BJ (cell line): Measurements from ENCODE around the gene SOX12. TPM values are rescaled to one million over a fixed set of nuclear protein-coding genes. Genes with fewer than 3 reads are reported as not detected.

Experiments
- CTCF ChIA-PET: fragments of 350-600 bp; formaldehyde crosslinking; extraction: SDS; loops from one replicate; lab custom pipeline; 2021; ENCODE audit warnings: antibody characterized with exemption, inconsistent platforms; lab: Yijun Ruan, JAX
- POLR2A ChIA-PET: fragments of 300-600 bp; sonication (Branson Sonifier 250); formaldehyde crosslinking; extraction: SDS; loops from one replicate; lab custom pipeline; 2021; ENCODE audit warnings: antibody characterized with exemption; lab: Charles Lee
- DNase-seq: peaks from one replicate; pipeline ENCODE4 v3.0.0-alpha.2; 2011; ENCODE audit warnings: low read depth
- H3K27me3 ChIP-seq: 2 replicates; pipeline ENCODE4 v1.6.0; 2011; ENCODE audit warnings: low read length; ENCODE audit not compliant: control insufficient read depth, insufficient read depth
- H3K36me3 ChIP-seq: 2 replicates; pipeline ENCODE4 v1.5.1; 2011; ENCODE audit warnings: low read length; ENCODE audit not compliant: control insufficient read depth, insufficient read depth
- H3K4me3 ChIP-seq: 2 replicates; pipeline ENCODE4 v1.5.1; 2011; ENCODE audit warnings: low read depth, mild to moderate bottlenecking, control low read depth, low read length
- CTCF ChIP-seq: IDR thresholded peaks from 2 replicates; pipeline ENCODE4 v1.5.1; 2011; ENCODE audit warnings: low read depth, mild to moderate bottlenecking, control low read depth, inconsistent platforms, low read length, moderate library complexity; ENCODE audit not compliant: insufficient read depth
- polyA plus RNA-seq: library from polyadenylated mRNA; depleted of rRNA; stranded (reverse); fragments of >200 nt; gene quantifications from 2 replicates; pipeline ENCODE4 v1.2.3, GENCODE V29; 2011

SOX12 gene
- polyA plus RNA-seq, 1 experiment, result 3.6 TPM

- ChIA-PET CTCF (no interaction called here), POLR2A (no interaction called here)
- TF ChIP-seq CTCF, result no peak
Observed at GRCh38 chr20:313402-313801, 11.9 kb upstream of the SOX12 start.

GRCh38 chr20:313948-314347 lies 11.4 kb upstream of the SOX12 start:
- no peaks in the 10 kb centered on the region for H3K36me3 ChIP-seq
- H3K27me3 ChIP-seq, result no peaks in the 10 kb centered on the region
- CTCF ChIA-PET, result interaction anchor here (0.7 kb wide), 1 partner anchor 10 kb away, joined by 3 read pairs; no protein-coding TSS in a partner anchor
- H3K4me3 ChIP-seq, result no peak overlapping the region
- POLR2A ChIA-PET, result no interaction called here
- no peak for DNase-seq
- TF ChIP-seq CTCF, result no peak

More at GRCh38 chr20:313402-313801, 11.9 kb upstream of the SOX12 start:
- H3K4me3 ChIP-seq, result no peak overlapping the region
- H3K27me3 ChIP-seq, result no peaks in the 10 kb centered on the region
- H3K36me3 ChIP-seq, result no peaks in the 10 kb centered on the region
- DNase-seq, result no peak

DNA sequence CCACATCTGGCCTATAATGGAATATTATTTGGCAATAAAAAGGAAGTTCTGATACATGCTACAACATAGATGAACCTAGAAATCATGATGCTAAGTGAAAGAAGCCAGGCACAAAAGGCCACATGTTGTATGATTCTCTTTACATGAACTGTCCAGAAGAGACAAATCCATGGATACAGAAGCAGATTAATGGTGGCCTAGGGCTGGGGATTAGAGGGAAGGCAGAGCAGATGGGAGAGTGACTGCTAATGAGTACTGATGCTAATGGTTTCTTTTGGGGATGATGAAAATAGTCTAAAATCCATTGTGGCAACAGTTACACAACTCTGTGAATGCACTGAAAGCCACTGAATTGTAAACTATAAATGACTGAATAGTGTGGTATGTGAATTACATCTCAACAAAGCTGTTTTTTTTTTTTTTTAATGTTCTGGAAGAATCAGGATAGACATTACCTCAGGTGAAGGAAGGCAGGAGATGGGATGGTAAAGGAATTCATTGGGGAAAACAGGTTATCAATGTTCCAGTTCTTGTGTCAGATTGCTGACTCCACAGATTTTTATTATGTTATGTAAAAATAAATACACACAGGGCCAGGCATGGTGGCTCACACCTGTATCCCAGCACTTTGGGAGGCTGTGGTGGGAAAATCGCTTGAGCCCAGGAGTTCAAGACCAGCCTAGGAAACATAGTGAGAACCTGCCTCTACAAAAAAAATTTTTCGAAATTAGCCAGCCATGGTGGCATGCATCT lies 8.9 kb upstream of the SOX12 start:
- no peak for TF ChIP-seq CTCF
- DNase-seq, result peak; percentile 66
- ChIA-PET POLR2A (no interaction called here), CTCF (no interaction called here)
- H3K36me3 ChIP-seq, result peaks cover 1% of the 10 kb centered on the region; the same call in 1 of the 2 replicates
- H3K27me3 ChIP-seq, result no peaks in the 10 kb centered on the region
- H3K4me3 ChIP-seq, result no peak overlapping the region

GRCh38 chr20:324177-325044 lies 941 bp upstream of the SOX12 start:
- Histone ChIP-seq H3K36me3 (peaks cover 2% of the 10 kb centered on the region), H3K27me3 (no peaks in the 10 kb centered on the region), H3K4me3 (peak overlapping the region; percentile 85)
- no peak for DNase-seq
- ChIA-PET POLR2A (interaction anchor here (0.7 kb wide), 1 partner anchor 14 kb away, joined by 4 read pairs; no protein-coding TSS in a partner anchor), CTCF (interaction anchor here (0.8 to 1.8 kb wide), 5 partner anchors 10 to 58 kb away, joined by 3 to 4 read pairs (median 3); no protein-coding TSS in a partner anchor)
- TF ChIP-seq CTCF, result peak; percentile 49
